GM19351 (cell line): ENCODE measurements around the gene IFNLR1.

Experiments used
- ATAC-seq: cut with Tn5 transposase; IDR thresholded peaks from one replicate; pipeline ENCODE4 v1.9.1; 2021; ENCODE audit warnings: mild to moderate bottlenecking, moderate library complexity; ENCODE audit not compliant: unreplicated experiment

Gene IFNLR1

DNA sequence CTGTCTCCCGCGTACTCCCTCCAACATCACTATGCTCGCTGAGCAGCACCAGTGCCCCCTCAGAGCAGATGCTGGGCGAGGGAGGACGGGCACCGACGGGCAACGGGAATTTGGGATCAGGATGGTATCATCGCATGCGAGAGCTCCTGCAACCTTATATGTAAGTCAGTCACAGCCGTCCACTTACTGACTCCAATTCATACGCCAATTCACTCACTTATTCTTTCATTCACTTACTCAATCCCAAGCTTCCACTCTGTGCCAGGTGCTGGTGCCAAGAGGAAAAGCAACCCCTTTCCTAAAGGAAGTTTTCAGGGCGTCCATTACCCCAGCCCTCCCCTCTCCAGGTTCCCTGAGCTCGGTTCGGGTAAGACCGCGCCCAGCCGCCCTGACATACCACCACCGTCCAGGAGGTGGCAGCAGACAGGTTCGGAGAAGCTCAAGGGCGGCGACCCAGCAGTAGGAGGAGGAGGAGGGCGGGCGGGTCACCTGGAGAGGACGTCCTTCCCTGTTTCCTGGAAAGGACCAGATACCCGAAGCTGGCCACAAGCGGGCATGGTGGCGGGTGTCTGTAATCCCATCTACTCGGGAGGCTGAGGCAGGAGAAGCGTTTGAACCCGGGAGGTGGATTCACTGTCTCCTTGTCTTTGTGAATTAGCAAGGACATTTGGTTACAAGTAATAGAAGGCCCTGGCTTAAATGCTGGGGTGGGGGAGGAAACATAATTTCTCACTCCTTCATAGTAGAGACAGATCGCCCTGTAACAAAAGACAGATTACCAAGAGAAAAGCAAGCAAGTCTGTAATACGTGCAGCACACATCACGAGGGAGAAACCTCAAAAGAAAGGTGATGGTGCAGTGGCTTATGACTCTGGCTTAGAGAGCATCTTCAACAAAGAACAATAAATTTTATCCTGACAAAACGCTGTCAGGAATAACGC is 36.6 kb downstream of the IFNLR1 start:
- peak; percentile 66 for ATAC-seq

DNA sequence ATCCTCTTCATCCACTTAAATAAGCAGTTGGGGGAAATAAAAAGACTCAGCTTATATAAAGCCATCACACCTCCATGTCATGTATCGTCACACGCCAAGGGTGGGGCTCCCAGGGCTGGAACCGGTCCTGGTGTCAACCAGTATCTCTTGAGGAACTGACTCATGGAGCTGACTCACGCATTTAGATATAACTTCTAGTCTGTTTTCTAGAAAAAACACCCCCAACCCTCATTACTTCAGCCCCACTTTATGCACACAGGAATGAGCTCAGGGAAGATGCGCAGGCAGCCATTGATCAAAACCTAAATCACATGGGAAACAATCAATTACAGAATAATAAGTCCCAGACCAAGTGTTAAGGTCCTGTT is 37.2 kb downstream of the IFNLR1 start:
- ATAC-seq: no peak

DNA sequence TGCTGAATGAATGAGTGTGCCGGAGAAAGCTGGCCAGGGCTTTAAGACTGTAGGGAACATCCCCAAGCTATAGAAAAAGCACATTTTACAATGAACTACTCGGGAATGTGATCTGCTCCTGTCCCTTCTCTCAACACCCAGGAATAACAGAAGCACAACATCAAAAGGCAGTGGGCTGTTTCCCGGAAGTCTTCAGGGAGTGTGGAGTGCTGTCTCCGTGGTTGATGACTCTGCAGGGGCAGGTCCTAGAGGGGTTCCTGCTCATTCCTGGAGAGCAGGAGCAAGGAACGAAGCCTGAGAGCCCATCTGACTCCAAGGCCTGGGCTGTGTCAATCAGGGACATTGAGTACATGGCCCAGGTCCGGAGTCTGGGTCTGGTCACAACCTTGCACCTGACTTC is 39.3 kb downstream of the IFNLR1 start:
- ATAC-seq: no peak

DNA sequence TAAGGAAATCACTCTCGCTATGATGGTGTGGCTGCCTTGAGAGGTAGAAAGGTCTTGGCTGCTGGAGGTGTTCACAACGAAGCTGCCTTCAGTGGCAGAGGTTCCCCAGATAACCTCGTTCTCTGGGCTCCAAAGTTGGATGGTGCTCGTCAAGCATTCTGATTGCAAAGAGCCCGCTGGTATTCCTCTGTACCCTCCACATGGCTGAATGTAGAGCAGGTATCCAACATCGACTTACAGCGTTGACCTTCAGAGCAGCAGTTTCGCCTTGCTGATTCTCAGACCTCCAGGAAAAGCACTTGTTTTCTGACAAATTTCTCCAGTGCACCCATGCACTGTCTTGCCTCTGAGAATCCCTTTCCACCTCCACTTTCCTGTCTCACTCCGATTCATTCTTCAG is 39.9 kb downstream of the IFNLR1 start:
- no peak for ATAC-seq

DNA sequence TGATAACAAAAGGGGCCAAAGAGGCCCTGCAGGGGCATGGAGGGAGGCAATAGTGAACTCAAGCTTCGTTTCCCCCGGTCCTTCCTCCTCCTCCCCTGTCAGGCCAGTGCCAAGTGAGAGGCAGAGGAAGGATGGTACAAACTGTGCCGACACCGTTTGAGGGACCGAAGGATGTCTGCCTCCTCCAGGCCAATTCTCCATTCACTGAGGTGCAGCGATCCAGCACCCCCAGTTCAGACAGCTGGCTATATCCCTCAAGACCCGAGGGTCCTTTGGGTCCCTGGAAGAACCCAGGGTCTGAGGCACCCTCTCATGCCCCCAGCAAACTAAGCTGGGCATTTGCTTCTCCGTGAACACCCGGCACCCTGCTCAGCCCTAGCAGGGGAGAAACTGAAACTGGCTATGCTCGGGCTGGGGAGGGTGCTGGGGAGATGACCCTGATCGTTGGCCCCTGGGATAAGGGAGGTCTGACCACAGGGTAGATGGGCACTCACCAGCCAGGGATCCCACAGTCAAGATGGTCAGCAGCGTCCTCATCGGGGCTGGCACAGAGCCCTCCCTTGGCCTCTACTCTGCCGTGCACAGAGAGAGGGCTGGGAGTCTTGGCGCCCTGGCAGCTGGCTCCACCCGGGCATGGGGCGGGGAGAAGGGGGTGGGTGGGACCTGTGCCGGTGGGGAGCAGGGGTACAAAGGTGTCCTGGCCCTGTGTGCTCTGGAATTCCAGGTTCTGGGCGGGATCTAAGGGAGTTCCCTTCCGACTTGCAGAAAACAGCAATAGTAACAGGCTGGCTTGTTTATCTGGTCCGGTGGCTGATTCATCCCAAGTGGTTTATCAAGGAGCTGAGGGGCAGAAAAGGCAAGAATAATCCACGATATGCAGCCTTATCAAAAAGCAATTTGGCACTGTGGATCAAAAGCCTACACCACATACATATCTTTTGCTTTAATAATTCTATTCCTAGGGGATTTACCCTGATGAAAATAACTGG is 44.2 kb downstream of the IFNLR1 start, which contains the start of gene IL22RA1:
IL22RA1 (minus strand) TSS at position 595 of the 989 bp plus-strand sequence; CDS start at position 537, 58 bp downstream.
- no peak for ATAC-seq

DNA sequence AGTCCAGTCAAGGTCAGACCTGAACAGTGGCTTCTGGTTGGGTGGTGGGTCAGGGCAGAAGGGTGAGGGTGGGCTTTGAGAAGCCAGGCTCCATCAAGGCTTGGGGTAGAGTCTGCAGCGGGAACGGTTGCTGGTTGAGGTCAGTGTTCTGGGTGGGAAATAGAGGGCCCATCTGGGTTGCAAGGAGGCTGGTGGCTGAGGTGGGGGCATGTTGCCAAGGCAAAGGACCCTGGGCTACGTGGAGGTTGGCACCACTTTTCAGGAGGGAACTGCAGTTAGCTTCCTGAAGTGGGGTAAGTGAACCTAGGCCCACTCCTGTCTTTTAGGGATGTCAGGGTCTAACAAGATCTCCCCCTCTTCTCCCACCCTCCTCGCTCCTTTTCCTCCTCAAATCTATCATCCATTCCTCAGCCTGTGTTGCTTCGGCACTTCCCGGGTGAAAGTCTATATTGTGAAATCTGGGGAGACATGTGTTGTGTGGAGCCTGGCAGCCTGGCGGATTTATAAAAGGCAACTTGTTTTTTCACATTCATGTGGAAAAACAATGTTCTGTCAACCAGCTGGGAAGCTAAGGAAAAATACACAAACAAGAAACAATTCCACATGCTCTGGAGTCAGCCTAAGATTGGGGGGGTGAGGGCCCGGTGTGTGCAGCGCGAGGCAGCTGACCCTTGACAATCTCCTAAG is 45.6 kb downstream of the IFNLR1 start:
- no peak for ATAC-seq

DNA sequence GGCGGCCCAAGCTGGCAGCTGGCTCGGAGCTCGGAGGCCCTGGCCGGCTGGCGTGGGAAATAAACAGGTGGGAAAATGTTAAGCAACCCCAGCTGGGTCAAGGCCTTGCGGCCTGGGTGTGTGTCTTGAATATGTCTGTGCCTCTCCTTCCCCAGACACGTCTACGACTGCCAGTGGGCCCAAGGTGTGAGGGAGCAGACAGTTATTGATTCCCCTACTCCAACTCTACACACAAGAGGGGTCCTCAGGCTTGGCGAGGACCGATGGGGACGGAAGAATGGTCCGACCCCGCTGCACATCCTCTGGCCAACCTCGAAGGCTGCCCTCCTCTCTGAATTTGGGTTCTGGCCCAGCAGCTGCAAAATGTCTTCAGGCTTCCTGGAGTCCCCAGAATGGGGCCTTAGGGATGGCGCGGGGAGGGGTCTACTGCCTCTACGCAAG is 46.3 kb downstream of the IFNLR1 start:
- no peak for ATAC-seq

DNA sequence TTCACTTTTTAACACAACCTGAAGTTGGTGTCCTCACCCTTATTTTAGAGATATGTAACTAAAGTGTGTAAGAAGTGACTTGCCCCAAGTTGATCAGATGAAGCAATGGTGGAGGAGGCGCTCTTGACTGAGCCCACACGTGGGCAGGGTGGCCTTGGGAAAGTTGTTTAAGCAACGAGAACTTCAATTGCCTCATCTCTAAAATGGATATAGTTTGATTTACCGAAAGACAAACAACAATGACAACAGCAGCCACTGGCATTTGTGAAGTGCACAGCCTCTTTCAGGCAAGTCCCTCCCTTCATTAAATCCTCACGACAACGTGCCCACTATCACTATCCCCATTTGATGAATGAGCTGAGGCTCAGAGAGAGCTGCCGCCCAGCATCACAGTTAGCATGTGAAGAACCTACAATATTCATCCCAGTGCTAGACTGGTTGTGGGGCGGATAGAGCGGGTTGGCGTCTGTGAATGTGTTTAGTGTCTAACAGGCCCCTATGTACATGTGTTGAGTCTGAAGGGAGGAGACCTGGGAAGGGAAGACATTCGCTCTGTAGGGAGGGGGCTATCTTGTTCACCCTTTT is 47.2 kb downstream of the IFNLR1 start:
- no peak for ATAC-seq

DNA sequence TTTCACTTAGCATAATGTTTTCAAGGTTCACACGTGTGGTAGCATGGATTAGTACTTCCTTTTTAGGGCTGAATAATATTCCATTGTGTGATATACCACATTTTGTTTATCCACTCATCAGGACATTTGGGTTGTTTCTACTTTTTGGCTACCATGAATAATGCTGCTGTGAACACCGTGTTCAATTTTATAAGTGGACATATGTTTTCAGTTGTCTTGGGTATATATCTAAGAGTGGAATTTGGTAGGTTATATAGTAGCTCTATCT is 47.9 kb downstream of the IFNLR1 start:
- no peak for ATAC-seq

DNA sequence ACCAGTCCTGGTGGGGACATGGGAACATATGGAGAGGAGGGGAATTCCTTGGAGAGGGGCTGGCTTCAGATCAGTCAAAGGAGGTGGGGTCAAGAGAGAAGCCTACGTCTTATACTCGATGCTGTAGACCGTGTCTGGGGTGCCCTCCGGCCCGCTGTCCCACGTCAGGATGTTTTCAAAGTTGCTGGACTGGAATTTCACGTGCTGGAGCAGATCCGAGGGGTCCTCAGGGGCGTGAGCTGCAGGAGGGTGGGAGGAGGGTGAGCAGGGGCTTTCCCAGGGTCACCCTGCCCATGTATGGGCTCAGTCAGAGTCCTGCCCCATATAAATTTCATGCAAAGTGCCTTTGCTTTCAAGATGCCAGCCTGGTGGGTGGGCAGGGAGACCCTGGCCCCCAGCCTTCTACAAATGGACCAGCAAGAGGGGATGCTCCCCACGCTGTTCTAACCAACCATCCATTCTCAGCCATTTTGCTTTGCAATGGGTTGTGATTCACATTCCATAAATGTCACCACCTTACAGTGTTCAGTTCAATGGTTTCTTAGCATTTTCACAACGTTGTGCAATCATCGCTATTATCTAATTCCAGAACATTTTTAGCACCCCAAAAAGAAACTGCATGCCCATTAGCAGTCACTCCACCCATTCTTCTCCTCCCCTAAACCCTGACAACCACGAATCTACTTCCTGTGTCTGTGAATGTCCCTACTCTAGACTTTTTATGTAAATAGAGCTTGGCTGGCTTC is 48.4 kb downstream of the IFNLR1 start:
- ATAC-seq: no peak

DNA sequence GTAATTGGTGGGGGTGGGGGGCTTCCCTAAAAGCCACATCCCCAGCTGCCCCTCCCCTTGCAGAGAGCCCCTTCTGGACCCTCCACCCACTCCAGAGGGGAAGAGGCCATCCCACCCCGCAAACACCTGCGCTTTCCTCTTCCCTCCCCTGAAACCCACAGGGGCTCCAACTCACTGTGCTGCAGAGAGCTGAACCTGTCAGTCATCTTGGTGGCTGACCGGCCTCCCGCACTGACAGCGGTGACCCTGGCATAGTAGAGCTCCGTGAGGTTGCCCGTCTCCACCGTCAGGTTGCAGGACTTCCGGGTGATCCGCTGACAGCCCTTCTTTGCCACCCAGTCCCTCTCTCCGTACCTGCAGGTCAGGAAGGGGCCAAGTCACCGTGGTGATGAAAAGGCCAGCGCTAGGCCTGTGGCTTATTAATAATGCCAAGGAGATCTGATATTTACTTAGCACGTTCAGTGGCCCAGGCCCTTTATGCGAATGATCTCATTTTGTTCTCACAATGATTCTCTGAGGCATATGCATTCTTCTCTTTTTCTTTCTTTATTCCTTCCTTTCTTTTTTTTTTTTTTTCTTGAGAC is 50.0 kb downstream of the IFNLR1 start:
- no peak for ATAC-seq

DNA sequence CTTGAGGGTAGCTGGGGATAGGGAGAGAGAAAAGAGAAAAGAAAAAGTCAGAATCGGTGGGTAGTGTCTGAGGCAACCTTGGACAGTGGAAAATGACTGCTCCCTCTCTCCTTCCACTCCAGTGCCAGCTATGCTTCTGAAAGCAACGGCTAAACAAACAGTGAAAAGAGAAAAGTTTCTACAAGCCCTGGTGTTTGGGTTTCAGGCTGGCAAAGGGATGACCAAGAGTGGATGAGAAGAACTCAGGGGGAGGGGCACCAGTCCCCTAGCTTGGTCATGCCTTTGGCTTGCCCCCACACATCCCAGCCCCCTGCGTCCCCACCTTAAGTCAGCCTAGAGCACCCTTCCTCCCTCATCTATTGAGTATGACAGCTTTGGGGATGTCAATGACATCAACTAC is 52.7 kb downstream of the IFNLR1 start:
- ATAC-seq: no peak

DNA sequence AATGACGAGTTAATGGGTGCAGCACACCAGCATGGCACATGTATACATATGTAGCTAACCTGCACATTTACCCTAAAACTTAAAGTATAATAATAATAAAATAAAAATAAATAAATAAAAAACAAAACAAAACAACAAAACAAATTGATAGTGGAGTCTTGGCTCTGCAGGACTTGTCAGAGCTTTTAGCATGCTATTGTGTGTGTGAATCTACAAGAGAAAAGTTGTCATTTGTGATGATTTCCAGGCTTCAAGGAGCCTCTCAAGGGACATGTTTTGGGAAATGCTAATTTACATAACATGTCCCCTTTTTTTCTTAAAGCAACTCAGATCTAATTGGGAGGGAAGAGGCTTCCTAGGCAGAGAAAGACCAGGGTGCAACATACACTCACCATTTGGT is 53.3 kb downstream of the IFNLR1 start:
- ATAC-seq: no peak

DNA sequence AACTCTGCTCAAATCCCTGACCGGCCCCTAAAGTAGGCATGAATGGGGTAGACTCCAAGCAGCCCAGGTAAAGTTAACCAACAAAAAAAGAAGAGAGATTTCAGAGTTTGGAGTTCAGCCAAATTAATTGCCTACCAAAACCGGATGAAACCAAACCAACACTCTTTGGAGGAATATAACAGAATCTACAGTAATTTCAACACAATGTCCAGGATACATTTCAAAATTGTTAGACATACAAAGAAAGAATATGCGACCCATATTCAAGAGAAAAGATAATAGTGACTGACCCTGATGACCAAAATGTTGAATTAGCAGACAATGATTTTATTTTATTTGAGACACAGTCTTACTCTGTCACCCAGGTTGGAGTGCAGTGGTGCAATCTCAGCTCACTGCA is 56.7 kb downstream of the IFNLR1 start:
- no peak for ATAC-seq

DNA sequence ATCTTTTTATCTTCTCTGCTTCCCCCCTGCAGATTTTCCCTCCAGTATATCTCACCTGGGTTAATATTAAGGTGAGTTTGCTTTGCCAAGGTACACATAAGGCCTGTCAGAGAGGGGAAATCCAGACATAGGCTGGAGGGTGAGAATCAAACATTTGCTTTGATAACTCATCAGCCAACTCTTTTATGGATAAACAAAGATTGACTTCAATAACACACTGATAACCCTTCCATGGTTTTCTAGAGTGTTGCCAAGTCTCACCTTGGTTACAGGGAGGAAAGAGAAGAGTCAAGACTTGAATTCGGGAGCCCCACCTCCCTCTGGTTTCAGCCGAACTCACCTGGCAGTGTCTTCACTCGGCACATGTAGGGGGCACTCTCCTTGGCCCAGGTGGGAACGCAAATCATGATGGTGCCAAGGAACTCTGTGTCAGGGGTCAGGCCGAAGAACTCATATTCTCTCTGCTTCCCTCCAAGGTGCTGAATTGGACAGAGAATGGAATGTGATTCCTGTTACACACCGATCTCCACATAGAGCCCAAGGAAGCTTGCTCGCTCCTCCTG is 59.2 kb downstream of the IFNLR1 start:
- no peak for ATAC-seq

DNA sequence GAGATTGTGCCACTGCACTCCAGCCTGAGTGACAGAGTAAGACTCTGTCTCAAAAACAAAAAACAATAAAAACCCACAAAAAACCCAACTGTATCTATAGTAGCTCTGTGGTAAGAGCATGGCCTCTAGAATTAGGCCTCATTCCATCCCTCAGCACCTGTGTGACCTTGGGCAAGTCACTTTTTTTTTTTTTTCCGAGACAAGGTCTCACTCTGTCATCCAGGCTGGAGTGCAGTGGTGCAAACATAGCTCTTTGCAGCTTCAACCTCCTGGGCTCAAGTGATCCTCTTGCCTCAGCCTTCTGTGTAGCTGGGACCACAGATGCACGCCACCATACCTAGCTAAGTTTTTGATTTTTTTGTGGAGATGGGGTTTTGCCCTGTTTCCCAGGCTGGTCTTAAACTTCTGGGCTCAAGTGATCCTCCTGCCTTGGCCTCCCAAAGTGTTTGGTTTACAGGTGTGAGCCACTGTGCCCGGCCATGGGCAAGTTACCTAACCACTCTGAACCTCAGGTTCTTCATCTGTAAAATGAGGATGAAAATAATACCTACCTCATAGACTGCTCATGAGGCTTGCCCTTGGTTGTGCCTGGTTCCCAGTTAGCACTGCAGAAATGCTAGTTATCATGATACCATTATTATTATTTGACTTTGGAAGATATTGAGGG is 59.8 kb downstream of the IFNLR1 start:
- no peak for ATAC-seq

DNA sequence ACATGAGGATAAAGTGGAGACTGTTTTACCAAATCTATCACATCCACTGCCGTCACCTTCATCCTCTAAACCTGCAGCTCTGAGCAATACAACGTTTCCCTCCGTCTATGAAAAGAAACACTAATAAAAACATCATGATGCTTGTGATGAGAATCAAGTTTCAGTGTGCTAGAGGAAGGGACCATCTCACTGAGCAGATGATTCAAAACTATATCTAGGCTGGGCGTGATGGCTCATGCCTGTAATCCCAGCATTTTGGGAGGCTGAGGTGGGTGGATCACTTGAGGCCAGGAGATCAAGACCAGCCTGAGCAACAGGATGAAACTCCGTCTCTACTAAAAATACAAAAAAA is 60.4 kb downstream of the IFNLR1 start:
- no peak for ATAC-seq

DNA sequence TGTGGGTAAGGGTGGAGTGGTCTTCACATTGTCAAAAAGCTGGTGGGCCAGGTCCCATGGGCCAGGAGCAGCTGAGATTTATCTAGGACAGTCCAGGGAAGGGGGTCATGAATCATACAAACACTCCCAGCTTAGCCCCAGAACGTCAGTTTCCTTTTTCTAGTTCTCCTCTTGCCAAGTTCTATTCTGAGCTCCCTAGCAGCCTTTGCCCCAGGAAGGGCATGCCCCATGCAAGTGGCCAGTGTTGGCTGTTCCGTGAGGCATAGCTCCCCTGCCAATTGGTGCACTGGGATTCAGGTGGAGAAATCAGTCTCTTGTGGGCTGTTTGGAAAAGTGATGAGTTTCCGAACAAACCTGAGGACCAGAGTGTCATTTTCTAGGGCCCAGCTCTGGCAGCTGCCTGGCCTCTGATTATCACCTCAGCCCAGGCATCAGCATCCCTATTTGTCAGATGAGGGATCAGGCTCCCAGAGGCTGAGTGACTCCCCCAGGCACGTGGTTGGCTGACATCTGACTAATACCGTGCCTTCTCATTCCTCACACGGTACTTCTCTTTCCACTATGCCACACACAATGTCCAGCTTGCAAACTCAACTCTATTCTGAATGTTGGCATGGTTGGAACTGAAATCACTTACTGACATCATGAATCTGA is 60.9 kb downstream of the IFNLR1 start:
- ATAC-seq: no peak
